Activated T-cell treated with anti-CD3 and anti-CD28 coated beads for 1 hour (primary cell): ENCODE results near the gene LCN12.

Experiments used
- DNase-seq: peaks from one replicate; pipeline ENCODE4 v3.0.0-alpha.2; 2020; ENCODE audit warnings: low read depth

LCN12 gene

GRCh38 chr9:136927343-136928271, 24.5 kb upstream of the LCN12 start:
- no peak for DNase-seq

GRCh38 chr9:136928591-136928990, 23.5 kb upstream of the LCN12 start:
- DNase-seq: no peak

DNA sequence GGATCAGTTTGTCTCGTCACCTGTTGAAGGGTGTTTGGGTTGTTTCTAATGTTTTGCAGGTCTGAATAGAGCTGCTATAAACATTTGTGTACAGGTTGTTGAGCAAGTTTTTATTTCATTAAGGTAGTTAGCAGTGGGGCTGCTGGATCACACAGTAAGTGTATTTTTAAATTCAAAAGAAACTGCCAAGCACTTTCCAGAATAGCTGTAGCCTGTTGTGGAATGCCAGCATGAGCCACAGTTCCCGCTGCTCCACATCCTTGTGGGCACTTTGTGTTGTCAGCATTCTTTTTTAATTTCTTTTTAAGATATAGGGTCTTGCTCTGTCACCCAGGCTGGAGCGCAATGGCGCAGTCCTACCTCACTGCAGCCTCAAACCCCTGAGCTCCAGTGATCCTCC, 22.1 kb upstream of the LCN12 start:
- no peak for DNase-seq

- no peak for DNase-seq
Measured at GRCh38 chr9:136931611-136932130, 20.4 kb upstream of the LCN12 start.

DNA sequence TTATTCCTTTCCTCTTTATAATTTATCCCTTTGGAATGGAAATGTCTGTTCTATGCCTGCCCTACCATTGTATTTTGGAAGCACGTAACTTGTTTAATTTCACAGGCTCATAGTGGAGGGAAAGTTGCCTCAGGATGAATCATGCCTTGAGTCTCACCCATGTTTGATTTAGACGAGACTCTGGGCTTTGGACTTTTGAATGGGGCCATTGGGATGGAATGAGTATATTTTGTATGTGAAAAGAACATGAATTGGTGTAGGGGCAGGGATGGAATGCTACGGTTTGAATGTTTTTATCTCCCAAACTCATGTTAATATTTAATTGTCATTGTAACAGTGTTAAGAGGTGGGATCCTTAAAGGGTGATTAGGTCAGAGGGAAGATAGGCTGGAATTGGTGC, 17.8 kb upstream of the LCN12 start:
- DNase-seq: no peak

- no peak for DNase-seq
Measured at GRCh38 chr9:136935651-136936050, 16.4 kb upstream of the LCN12 start.

GRCh38 chr9:136936645-136937170, 15.4 kb upstream of the LCN12 start:
- DNase-seq: no peak

- no peak for DNase-seq
Measured at GRCh38 chr9:136937186-136938001, 14.7 kb upstream of the LCN12 start.

- no peak for DNase-seq
Measured at GRCh38 chr9:136939431-136939995, 12.6 kb upstream of the LCN12 start.

DNA sequence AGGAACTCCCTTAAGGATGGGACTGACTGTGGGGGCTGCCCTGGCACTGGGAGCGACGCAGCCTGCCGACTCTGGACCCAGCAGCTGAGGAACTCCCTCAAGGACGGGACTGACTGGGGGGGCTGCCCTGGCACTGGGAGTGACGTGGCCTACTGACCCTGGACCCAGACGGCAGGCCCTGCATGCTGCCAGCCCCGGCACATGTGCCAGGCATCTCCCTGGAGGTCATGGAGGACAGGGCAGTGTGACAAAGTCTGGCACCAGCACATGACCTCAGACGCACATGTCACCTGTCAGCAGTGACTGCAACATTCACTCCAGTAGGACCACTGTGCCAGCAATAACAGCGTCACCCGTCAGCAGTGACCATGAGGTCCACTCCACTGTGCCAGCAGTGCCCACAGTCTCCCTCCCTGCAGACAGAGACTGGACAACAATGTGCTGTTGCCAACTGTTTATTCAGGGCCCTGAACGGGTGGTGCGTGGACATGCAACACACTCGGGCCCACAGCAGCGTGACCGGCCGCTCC, 12.0 kb upstream of the LCN12 start:
- no peak for DNase-seq

GRCh38 chr9:136940526-136941230, 11.4 kb upstream of the LCN12 start:
- DNase-seq: no peak

- DNase-seq: no peak
Measured at GRCh38 chr9:136941231-136942111, 10.6 kb upstream of the LCN12 start.

DNA sequence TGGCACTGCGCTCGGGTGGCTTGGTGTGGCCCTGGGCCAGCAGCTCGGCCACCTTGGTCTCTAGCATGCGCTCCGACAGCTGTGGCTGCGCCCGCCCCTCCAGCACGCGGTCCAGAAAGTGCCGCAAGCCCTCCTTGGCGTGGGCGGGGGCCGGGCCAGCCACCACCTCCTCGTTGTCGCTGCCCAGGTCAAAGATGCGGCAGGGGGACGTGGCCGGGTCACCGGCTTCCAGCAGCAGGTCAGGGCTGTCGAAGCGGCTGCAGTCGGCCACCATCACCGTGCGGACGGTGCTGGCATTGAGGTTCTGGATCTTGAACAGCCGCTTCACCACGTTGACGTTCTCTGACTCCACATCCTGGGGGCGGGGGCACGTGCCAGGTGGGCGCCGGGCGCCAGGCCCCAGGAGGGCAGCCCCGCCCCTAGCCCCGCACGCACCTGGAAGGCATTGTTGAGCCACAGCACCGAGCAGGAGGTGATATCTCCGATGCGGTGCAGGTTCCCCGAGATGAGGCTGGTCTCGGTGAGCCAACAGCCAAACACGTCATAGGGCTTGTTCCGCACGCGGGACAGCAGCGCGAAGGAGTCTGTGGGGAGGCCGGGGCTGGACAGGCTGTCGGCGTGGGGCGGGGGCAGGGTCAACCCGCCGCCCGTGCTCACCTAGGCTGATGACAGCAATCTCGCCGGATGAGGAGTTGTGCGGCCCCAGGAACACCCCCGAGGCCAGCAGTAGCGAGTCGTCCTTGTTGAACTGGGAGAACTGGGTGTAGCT, 9.8 kb upstream of the LCN12 start:
- no peak for DNase-seq

DNA sequence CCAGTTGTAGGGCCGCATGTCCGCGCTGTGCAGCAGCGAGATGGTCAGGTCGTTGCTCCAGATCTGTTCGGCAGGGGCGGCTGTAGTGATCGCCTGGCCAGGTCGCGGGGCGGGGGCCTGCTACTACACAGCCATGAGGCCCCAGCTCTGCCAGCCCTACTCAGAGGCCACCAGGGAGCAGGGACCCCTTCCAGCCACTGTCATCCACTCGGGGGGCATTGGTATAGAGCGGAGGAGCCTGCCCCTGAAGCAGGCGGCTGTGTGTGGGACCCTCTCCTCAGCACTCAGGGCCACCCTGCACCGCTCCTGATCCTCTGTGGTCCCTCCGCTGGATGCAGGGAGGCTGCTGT, 9.2 kb upstream of the LCN12 start:
- no peak for DNase-seq

GRCh38 chr9:136943291-136944211, 8.5 kb upstream of the LCN12 start:
- peak; percentile 21 for DNase-seq

- DNase-seq: no peak
Measured at GRCh38 chr9:136944212-136944518, 7.9 kb upstream of the LCN12 start.

DNA sequence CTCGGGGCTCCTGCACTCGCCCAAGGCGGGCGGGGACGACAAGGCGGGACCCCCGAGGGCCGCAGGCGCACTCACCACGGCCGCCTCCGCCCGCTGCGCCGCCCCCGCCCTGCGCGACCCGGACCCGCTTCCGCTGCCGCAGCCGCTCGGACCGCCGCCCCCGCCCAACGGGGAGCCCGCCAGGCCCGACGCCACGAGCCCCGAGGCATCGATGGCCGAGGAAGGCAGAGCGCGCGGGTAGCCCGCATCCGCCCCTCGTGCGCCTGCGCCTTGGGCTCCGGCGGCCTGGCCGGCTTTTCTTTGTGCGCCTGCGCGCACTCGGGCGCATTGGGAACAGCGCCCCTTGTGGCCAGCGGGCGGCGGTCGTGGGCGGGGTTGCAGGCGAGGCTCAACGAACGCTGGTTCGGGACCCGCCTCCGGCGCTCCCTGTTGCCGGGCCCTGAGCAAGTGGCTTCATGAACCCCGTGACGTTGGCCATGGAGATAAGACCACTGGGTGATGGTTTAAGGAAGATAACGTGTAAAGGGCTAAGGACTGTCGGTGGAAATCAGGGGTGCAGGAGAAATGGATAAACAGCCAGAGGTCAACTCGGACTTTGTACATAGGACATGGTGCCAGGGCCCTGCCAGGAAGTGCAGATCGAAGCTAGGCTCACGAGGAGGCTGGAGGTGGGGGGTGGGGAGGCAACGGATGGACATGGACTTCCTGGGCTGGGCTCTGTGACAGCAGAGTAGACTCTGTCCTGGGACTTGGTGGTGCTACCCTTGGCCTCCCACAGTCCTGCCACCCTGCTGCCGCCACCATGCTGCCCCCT, 7.3 kb upstream of the LCN12 start, which contains the start of the genes C8G and FBXW5:
C8G (plus strand) TSS at position 725 of the 814 bp plus-strand sequence; CDS start at position 803, 78 bp downstream.
FBXW5 (minus strand) TSS at position 220 of the 814 bp plus-strand sequence. CDS start 655 bp downstream, outside the sequence.
- peak; percentile 93 for DNase-seq
